IMR-90 (cell line): ENCODE measurements around the gene FGFR4. TPM values are rescaled to one million over a fixed set of nuclear protein-coding genes. Genes with fewer than 3 reads are reported as not detected.

ENCODE experiments used
- ATAC-seq: fragments of 200-7000 bp; cut with Tn5 transposase; 2 replicates; pipeline ENCODE4 v1.9.1; 2020; ENCODE audit warnings: low read depth, mild to moderate bottlenecking, moderate library complexity
- BruUV-seq: library from RNA; stranded (reverse); fragments of 400-500 nt; replicated peaks from 2 replicates; lab custom pipeline; 2021; lab: Mats Ljungman, UMichigan
- CTCF ChIA-PET: fragments of 300-600 bp; formaldehyde crosslinking; extraction: SDS; loops from one replicate; lab custom pipeline; 2021; ENCODE audit warnings: antibody characterized with exemption; lab: Yijun Ruan, JAX
- POLR2A ChIA-PET: fragments of 300-600 bp; sonication (Branson Sonifier 250); formaldehyde crosslinking; loops from one replicate; lab custom pipeline; 2022; ENCODE audit warnings: antibody characterized with exemption; ENCODE audit not compliant: unreplicated experiment; lab: Charles Lee
- DNase-seq: peaks from one replicate; pipeline ENCODE4 v3.0.0; 2013
- H2AFZ ChIP-seq: replicated peaks from 2 replicates; pipeline ENCODE3; 2013; ENCODE audit warnings: low read length, mild to moderate bottlenecking; ENCODE audit not compliant: poor library complexity
- H2AK5ac ChIP-seq: 2 replicates; pipeline ENCODE4 v1.6.1; 2013; ENCODE audit warnings: low read depth, low read length, inconsistent platforms
- H2AK9ac ChIP-seq: replicated peaks from 2 replicates; pipeline ENCODE3; 2013; ENCODE audit warnings: mild to moderate bottlenecking, low read depth, low read length, moderate library complexity; ENCODE audit not compliant: poor library complexity
- H2BK120ac ChIP-seq: 2 replicates; pipeline ENCODE4 v1.6.1; 2013; ENCODE audit warnings: low read depth, low read length, inconsistent platforms
- H2BK15ac ChIP-seq: 3 replicates; pipeline ENCODE4 v1.6.1; 2013; ENCODE audit warnings: low read depth, low read length, inconsistent platforms
- H2BK20ac ChIP-seq: 2 replicates; pipeline ENCODE4 v1.6.1; 2013; ENCODE audit warnings: low read depth, mild to moderate bottlenecking, inconsistent platforms, low read length, moderate library complexity
- H2BK5ac ChIP-seq: 2 replicates; pipeline ENCODE4 v1.6.1; 2013; ENCODE audit warnings: mild to moderate bottlenecking, low read depth, low read length, inconsistent platforms; ENCODE audit not compliant: poor library complexity, severe bottlenecking
- H3K14ac ChIP-seq: replicated peaks from 2 replicates; pipeline ENCODE4 v1.6.1; 2013; ENCODE audit warnings: low read depth, low read length, inconsistent platforms
- H3K18ac ChIP-seq: 2 replicates; pipeline ENCODE4 v1.6.1; 2013; ENCODE audit warnings: low read depth, low read length, control low read depth
- H3K23ac ChIP-seq: 2 replicates; pipeline ENCODE4 v1.6.1; 2013; ENCODE audit warnings: low read depth, low read length, inconsistent platforms
- H3K27ac ChIP-seq: 2 replicates; pipeline ENCODE4 v1.5.1; 2013; ENCODE audit warnings: mild to moderate bottlenecking, control low read depth, low read length; ENCODE audit not compliant: insufficient read depth
- H3K27me3 ChIP-seq: 2 replicates; pipeline ENCODE4 v1.6.1; 2013; ENCODE audit warnings: low read length; ENCODE audit not compliant: control insufficient read depth, insufficient read depth
- H3K36me3 ChIP-seq: 2 replicates; pipeline ENCODE4 v1.6.1; 2013; ENCODE audit warnings: low read length, mixed read lengths; ENCODE audit not compliant: control insufficient read depth, insufficient read depth
- H3K4ac ChIP-seq: 2 replicates; pipeline ENCODE4 v1.6.1; 2013; ENCODE audit warnings: low read depth, low read length, inconsistent platforms
- H3K4me1 ChIP-seq: 2 replicates; pipeline ENCODE4 v1.6.1; 2013; ENCODE audit warnings: low read length, mixed read lengths; ENCODE audit not compliant: control insufficient read depth, insufficient read depth
- H3K4me2 ChIP-seq: 2 replicates; pipeline ENCODE4 v1.6.1; 2013; ENCODE audit warnings: low read depth, mild to moderate bottlenecking, control low read depth, low read length, moderate library complexity
- H3K4me3 ChIP-seq: 2 replicates; pipeline ENCODE4 v1.5.1; 2013; ENCODE audit warnings: low read depth, mild to moderate bottlenecking, control low read depth, low read length, moderate library complexity; ENCODE audit not compliant: insufficient read depth
- H3K56ac ChIP-seq: 2 replicates; pipeline ENCODE4 v1.6.1; 2013; ENCODE audit warnings: low read length, inconsistent platforms; ENCODE audit not compliant: insufficient read depth; ENCODE audit errors: extremely low read depth
- H3K79me1 ChIP-seq, 2 experiments: 2 replicates each; pipeline ENCODE4 v1.6.1; 2013; ENCODE audit warnings: low read length in 2 of 2, inconsistent platforms in 1 of 2, low read depth in 1 of 2
- H3K9ac ChIP-seq: 2 replicates; pipeline ENCODE4 v1.6.1; 2013; ENCODE audit warnings: low read depth, low read length, control low read depth
- H3K9me1 ChIP-seq: 2 replicates; pipeline ENCODE4 v1.6.1; 2013; ENCODE audit warnings: low read length, inconsistent platforms; ENCODE audit not compliant: insufficient read depth
- H3K9me3 ChIP-seq: 2 replicates; pipeline ENCODE4 v1.6.1; 2013; ENCODE audit warnings: low read length; ENCODE audit not compliant: control insufficient read depth, insufficient read depth
- H4K20me1 ChIP-seq: 2 replicates; pipeline ENCODE4 v1.6.1; 2013; ENCODE audit warnings: low read length, inconsistent platforms; ENCODE audit not compliant: insufficient read depth
- H4K5ac ChIP-seq: 2 replicates; pipeline ENCODE4 v1.6.1; 2013; ENCODE audit warnings: mild to moderate bottlenecking, low read depth, low read length, control low read depth
- H4K8ac ChIP-seq, 2 experiments: 2 replicates each; pipeline ENCODE4 v1.6.1; 2013; ENCODE audit warnings: low read depth in 2 of 2, low read length in 2 of 2, control low read depth in 1 of 2, inconsistent platforms in 1 of 2
- H4K91ac ChIP-seq: 2 replicates; pipeline ENCODE4 v1.6.1; 2013; ENCODE audit warnings: low read depth, low read length, inconsistent platforms; ENCODE audit not compliant: insufficient read depth
- FOS ChIP-seq: fragments of 150-350 bp; IDR thresholded peaks from 2 replicates; pipeline ENCODE4 v1.6.1; 2016; ENCODE audit warnings: low read depth, low read length
- POLR2A ChIP-seq: IDR thresholded peaks from 2 replicates; pipeline ENCODE4 v1.6.1; 2012; ENCODE audit warnings: mild to moderate bottlenecking, low read depth, low read length
- whole genome bisulfite sequencing, 2 experiments: methylation state at CpG; one replicate each; pipeline versions ENCODE4 v1.1.5 to v1.1.7; 2013; ENCODE audit warnings: missing lambda C conversion rate in 2 of 2; ENCODE audit not compliant: insufficient read length in 1 of 2; ENCODE audit errors: extremely low coverage in 2 of 2; 5-methylcytosine and 5-hydroxymethylcytosine counted together
- dilution Hi-C: fragments of 300-500 bp; cut with HindIII; formaldehyde crosslinking; loops from one replicate; pipeline ENCODE4 v1.14.3; 2018; ENCODE audit warnings: low sequenced_read_pairs; ENCODE audit not compliant: unreplicated experiment
- in situ Hi-C: fragments of 300-500 bp; cut with MboI; formaldehyde crosslinking; loops from 3 replicates; pipeline ENCODE4 v1.14.3; 2019; ENCODE audit warnings: low sequenced_read_pairs, inconsistent platforms, mixed read lengths
- intact Hi-C: fragments of 100-400 bp; cut with micrococcal nuclease; formaldehyde crosslinking; loops from 2 replicates; pipeline ENCODE4 v1.10.0; 2022
- polyA plus RNA-seq, 3 experiments: library from polyadenylated mRNA; depleted of rRNA; stranded (reverse); fragments of >200 nt; gene quantifications; 2 replicates each; pipeline ENCODE4 v1.2.3, GENCODE V29; 2012; ENCODE audit warnings: low replicate concordance in 1 of 3
- total RNA-seq: library from RNA; depleted of rRNA; stranded (reverse); fragments of >200 nt; gene quantifications from 2 replicates; pipeline ENCODE4 v1.2.3, GENCODE V29; 2012

Gene FGFR4
- total and polyA plus RNA-seq, 2 of the 4 experiments (the other 2 are of a cell fraction), result 0.90 to 2.4 TPM

DNA sequence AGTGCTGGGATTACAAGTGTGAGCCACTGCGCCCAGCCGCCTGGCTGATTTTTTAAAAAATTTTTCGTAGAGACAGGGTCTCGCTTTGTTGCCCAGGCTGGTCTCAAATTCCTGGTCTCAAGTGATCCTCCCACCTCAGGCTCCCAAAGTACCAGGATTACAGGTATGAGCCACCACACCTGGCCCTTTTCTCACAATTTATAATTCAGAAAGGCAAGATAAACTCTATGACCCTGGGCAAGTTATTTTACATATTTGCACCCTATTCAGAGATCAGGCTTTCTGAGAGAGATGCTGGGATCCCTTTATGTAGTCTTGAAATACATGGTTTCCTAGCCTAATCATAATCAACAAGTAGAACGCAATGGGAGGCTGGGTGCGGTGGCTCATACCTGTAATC lies 43.6 kb upstream of the FGFR4 start:
- no peak overlapping the region for H2AK9ac ChIP-seq
- H3K36me3 ChIP-seq, result peaks cover 21% of the 10 kb centered on the region
- H3K9me3 ChIP-seq, result no peaks in the 10 kb centered on the region
- dilution Hi-C loops (no loop called here), intact Hi-C loops (no loop called here), in situ Hi-C loops (no loop called here)
- no peak overlapping the region for H2AK5ac ChIP-seq
- peaks cover 5% of the 10 kb centered on the region for H3K9me1 ChIP-seq
- 96% methylated on average over 5 of the region's 6 CpGs; no CpG with 5 or more reads in 1 of the 2 experiments for WGBS, 2 experiments
- no peak overlapping the region for H3K23ac ChIP-seq
- H4K8ac ChIP-seq, result no peak overlapping the region
- no peak overlapping the region for H2AFZ ChIP-seq
- H3K4me3 ChIP-seq, result no peak overlapping the region
- H2BK120ac ChIP-seq, result no peak overlapping the region
- H3K4me1 ChIP-seq, result peaks cover 2% of the 10 kb centered on the region
- no peak overlapping the region for H3K56ac ChIP-seq
- H2BK15ac ChIP-seq, result no peak overlapping the region
- no peaks in the 10 kb centered on the region; the same call in 1 of the 2 replicates for H4K20me1 ChIP-seq
- H3K14ac ChIP-seq, result no peak overlapping the region
- no peak overlapping the region for H4K91ac ChIP-seq
- ChIA-PET CTCF (interaction anchor here (1.7 kb wide), 1 partner anchor 21 kb away, joined by 3 read pairs; the partner anchor contains the start of gene ZNF346), POLR2A (no interaction called here)
- no peak overlapping the region for H2BK20ac ChIP-seq
- no peaks in the 10 kb centered on the region for H3K27me3 ChIP-seq
- H3K9ac ChIP-seq, result no peak overlapping the region
- BruUV-seq, result no TSS peak
- no peak overlapping the region for H3K4ac ChIP-seq
- H3K27ac ChIP-seq, result no peak overlapping the region
- no peak overlapping the region for H3K4me2 ChIP-seq
- no peak for ATAC-seq
- no peak overlapping the region for H2BK5ac ChIP-seq
- H3K18ac ChIP-seq, result no peak overlapping the region
- DNase-seq, result no peak
- H4K5ac ChIP-seq, result no peak overlapping the region
- TF ChIP-seq FOS (no peak), POLR2A (no peak)
- H3K79me1 ChIP-seq, result peaks cover 15 to 21% of the 10 kb centered on the region in 2 experiments
